ENCODE data around the gene MAPT.
"Not testable (repeated sequence)": the region's sequence is repeated elsewhere in the genome, so short reads cannot be mapped to it uniquely, and the experiment has no call there.

MAPT gene

DNA sequence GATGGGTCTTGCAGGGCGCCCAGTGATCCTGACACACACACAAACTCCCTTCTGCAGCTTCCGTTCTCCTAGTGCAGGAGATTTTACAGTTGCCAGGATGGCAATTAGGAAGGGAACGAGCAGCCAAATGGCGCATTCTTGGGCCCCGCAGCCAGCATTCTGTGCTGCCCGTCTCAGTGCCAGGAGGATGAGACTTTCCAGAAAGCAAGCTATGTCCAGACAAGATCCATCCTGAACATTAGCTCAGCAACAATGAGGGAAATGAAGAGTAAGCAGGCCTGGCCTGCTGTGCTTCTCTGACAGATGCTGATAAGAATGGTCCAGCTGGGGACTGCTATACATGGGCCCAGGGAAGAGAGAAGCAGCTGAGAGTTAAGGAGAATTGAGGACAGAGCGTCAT is 33.2 kb upstream of the MAPT start:
- no peak for DNase-seq

DNA sequence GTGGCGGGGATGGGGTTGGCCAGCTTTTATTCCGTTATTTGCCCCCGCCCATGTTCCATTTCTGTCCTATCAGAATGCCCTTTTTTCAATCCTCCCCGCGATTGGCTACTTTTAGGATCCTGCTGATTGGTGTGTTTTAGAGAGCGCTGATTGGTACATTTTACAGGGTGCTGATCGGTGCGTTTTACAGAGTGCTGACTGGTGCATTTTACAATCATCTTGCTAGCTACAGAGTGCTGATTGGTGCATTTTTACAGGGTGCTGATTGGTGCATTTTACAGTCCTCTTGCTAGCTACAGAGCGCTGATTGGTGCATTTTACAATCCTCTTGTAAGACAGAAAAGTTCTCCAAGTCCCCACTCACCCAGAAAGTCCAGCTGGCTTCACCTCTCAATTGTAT is 32.2 kb upstream of the MAPT start:
- DNase-seq = not testable (repeated sequence)

DNA sequence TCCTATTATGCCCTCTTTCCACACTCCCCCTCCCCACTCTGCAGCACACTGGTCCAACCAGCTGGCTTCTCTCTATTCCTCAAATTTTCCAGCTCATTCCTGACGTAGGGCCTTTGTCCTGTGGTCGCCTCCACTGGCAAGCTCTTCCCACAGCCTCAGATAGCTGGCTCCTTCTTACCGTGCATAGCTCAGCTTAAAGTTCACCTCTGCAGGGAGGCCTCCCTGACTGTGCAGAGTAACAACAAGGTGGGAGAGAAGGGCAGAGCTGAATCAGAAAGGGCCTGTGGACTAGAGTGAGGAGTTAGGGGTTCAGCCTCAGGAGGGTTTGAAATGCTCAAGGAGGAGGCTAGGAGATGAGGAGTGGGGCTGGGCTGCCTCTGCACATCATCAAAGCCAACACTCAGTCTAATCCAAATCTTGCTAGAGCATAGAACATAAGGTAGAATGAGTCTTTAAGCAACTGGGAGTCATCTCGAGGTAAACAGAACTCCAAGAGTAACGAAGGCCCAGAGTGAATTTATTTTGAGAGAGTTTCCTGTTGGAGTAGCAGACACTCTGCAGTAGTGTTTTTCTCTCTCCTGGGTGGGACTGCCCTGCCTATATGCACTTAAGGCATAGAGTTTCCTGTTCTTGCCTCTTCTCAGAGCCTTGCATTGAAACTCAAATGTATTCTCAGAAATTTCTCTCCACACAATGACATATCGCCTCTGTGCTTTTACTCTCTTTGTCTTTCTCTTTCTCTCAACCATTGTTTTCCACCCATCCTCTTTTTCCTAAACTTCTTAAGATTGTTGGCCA is 30.3 kb upstream of the MAPT start:
- no peak for DNase-seq

DNA sequence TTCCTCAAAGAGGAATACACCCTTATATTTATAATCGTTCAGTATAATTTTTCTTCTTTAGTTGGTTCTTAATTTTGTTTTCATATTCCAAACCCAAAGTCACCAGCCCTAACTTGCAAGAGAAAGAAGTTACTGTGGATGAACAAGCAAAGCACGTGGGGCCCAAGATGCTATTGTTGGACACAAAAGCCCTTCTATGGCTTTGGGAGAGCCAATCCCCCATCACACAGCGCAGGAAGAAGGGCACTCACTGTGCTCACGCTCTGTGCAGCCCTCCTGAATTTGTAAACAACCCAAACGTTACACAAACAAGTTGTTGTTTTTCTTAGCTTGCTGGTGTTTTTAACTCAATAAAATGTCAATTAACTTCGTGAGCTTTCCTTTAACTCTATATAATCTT is 27.2 kb upstream of the MAPT start:
- DNase-seq = peak in 43 of 58 donors; percentile 5 to 84 (median 51)

DNA sequence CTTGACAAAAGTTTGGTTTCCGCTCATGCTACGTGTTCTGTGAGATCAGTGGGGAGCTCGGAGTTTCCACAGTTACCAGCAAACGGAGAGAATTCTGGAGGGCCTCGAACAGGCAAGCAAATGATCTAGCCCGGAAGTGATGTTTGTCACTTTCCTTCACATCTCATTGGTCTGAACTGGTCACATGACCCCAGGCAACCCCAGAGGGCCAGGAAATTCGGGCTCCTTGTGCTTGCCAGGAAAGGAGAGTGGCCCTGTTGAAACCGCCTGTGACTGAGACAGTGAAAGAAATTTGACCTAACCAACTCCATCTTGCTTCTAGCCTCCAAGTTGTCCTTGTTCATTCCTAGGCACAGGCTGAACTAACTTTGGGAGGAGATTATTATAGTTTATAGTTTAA is 26.7 kb upstream of the MAPT start:
- peak in 4 of 58 donors; percentile 17 to 30 (median 24) for DNase-seq

DNA sequence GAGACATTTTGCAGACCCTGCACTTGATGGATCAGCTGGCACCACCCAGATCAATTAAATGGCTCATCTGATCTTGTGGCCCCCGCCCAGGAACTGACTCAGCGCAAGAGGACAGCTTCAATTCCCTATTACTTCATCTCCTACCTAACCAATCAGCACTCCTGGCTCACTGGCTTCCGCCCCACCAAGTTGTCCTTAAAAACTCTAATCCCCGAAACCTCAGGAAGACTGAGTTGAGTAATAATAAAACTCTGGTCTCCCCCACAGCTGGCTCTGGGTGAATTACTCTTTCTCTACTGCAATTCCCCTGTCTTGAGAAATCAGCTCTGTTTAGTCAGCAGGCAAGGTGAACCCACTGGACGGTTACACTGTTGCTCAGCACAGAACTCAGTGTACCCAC is 26.1 kb upstream of the MAPT start:
- DNase-seq = no peak

DNA sequence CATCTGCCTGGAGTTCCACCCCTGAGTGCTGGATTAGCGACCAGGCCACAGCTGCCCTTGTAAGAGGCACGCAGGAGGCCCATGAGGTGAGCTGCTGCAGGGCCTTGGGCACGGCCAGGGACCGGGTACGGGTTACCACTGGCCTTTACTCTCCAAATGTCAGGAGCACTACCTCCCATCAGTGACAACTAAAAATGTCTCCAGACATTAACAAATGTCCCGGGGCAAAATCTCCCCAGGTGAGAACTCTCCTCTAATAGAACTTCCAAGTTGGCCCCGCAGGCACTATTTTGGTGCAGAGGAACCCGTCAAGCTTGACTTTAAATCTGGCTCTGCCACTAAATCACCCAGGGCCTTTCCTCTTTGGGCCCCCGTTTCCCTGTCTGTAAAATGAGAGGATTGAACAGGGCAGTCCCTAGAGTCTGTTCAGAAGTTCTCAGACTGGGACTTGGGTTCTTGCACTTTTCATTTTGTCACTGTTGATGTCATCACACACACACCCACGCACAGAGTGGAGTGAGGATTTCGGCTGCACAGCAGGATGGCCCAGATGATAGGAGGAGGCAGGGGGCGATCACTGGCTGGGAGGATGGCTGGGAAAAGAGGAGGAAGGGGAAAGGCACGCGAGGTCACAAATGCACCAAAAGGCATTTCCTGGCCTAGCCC is 24.5 kb upstream of the MAPT start:
- DNase-seq = no peak

DNA sequence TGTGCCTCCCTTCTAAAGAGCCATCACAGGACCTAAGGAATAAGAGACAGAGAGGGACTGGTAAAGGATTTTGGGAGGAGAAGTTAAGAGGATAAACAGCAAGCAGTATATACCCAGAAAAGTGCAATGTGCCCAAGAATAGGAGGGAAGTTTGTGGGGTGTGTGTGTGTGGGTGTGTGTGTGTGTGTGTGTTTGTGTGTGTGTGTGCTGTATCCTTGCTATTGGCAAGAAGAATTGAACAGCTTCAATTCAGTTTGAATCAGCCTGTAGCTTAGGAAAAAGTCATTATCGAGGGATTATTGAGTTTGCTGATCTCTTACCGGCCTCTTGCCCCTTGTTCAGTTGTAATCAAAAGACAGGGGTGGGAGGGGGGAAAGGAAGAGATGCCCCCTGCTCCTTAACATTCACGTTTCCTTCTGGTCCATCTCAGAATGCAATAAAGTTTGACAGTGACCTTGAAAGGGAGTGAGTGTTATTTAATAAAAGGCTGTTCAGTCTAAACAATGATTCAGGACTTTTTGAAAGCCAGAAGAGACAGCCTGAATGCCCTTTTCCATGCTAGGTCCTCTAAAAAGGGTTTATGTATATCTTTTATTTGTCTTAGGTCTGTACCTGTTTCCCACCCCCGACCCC is 23.9 kb upstream of the MAPT start:
- DNase-seq = no peak

DNA sequence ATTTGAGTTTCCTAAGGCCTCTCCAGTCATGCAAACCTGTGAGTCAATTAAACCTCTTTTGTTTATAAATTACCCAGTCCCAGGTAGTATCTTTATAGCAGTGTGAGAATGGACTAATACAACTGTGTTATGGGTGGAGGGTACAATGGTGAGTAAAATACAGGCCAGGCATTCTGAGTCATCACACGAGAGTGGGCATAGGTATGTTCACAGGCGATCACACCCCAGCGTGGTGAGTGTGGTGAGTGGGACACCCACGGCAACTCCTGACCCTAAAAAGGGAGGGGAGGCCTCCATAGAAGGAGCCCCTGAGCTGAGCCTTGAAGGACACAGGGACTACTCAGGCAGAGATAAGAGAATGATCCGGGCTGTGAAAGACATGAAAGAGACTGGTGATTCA is 22.6 kb upstream of the MAPT start:
- DNase-seq = no peak

DNA sequence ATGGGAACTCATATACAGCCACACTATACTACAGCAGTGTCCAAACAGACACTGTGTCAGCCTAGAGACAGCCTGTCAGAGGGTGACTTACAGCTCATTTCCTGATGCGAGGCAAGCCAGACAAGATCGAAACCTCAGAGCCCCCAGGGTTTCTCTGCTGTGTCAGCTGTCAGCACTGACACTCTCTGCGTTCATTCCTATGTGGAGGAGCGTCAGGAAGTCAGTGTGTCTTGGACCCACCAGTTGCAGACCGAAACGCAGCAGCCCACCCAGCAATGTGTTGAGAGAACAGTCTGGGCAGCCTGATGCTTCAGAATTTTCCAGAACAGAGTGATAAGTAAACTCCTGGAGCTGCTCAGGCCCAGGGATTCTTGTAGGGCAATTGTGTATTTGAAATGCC is 20.6 kb upstream of the MAPT start:
- no peak for DNase-seq

DNA sequence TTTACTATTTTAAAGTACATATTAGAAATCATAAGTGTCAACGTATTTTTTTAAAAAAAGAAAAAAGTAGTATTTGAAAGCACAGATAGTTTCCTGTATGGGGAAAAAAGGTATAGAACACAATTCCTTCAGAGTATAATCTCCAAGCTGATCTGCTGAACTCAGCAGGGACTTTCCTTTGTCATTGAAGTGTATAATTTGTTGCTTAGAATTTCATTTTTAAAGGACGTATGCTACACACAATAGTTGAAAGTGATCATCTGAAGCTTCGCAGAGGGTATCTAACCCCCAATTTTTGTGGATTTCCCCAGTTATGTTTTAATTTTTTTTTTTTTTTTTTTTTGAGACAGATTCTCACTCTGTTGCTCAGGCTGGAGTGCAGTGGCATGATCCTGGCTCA is 20.2 kb upstream of the MAPT start:
- DNase-seq = no peak

DNA sequence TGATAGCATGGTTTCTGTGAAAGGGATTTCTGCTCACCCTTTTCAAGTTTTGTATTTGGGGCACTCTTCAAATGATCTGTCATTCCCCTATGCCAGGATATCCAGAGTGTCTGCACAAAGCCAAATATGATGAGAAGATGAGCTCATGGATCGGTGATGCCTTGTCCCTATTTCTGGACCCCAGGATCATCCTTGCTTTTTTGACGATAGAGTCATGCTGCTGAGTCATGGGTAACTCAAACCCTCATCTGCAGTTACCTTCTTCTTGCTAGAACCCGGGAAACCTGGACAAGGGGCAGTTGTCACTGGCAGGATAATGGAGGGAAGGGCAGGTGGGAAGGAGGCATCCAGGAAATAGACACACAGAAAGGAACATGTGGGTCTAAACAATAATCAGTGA is 17.8 kb upstream of the MAPT start:
- DNase-seq = no peak

DNA sequence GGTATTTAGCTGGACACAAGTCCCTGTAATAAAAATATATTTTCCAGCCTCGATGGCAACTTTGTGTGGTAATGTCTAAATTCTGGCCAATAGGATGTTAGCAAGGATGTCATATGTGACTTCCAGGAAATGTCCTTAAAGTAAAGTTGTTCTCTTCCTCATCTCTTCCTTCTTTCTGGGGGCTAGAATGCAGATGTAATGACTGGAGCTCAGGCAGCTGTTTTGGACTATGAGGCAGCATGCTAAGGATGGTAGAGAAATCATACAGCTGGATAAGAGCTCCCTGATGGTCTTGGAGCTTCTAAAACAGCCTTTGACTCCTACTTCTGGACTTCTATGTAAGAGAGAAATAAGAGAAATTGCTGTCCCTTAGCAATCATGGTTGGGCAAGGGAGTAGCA is 16.9 kb upstream of the MAPT start:
- DNase-seq = no peak

DNA sequence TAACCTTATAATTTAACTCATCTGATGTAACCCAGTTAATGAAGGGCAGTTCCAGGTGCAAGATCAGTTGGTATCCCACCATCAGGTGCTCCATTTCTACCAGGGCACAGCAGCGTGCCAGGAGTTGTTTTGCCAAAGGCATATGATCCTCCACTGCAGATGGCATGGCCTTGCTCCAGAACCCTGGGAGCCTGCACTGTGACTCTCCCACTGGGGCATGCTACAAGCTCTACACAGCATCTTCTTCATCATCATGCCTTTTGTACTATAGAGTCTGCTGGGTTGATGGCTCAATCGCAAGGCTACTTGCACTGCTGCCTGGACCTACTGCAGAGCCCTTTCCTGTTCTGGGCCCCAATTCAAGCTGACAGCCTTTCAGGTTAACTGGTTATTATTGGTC is 11.3 kb upstream of the MAPT start:
- no peak for DNase-seq

DNA sequence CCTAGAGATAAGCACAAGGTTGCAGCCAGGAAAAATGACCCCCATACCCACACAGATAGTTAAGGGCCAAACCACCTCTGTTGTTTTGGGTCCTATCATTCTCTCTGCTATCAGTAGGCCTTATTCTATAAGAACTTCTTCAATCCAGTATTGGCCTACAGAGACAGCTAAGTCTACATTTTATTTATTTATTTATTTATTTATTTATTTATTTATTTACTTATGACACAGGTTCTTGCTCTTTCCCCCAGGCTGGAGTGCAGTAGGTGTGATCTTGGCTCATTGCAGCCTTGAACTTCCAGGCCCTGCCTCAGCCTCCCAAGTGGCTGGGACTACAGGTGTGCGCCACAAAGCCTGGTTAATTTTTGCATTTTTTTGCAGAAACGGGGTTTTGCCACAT is 7.5 kb upstream of the MAPT start:
- DNase-seq = no peak

DNA sequence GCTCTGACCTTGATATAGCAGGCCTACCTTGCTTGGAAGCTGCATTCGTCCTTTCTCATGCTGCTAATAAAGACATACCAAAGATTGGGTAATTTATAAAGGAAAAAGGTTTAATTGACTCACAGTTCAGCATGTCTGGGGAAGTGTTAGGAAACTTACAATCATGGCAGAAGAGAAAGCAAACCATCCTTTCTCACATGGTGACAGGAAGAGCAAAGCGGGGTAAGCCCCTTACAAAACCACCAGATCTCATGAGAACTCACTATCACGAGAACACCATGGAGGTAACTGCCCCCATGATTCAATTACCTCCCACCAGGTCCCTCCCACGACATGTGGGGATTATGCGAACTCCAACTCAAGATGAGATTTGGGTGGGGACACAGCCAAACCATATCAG is 6.0 kb upstream of the MAPT start:
- DNase-seq = no peak

DNA sequence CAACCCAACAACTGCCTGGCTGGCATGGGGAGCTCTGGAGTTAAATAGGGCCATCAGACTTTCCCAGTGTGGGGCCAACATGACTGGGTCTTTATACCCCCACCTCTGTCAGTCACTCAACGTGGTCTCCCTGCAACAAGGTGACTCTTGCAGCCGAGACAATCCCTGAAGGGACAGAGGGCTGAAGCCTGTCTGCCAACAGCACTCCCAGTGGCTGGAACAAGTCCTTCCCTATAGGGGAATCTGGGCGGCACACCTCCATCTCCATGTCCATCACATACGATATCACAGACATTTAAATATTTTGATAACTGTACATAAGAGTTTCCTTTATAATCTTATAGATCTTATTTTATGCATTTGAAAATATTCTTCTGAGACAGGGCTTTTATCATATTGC is 4.8 kb upstream of the MAPT start:
- no peak for DNase-seq

DNA sequence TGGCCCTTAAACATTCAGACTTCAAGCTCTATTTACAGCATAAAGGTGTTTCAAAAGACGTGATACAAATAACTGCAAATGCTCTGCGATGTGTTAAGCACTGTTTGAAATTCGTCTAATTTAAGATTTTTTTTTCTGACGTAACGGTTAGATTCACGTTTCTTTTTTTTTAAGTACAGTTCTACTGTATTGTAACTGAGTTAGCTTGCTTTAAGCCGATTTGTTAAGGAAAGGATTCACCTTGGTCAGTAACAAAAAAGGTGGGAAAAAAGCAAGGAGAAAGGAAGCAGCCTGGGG is 681 bp upstream of the MAPT start:
- no peak for DNase-seq

DNA sequence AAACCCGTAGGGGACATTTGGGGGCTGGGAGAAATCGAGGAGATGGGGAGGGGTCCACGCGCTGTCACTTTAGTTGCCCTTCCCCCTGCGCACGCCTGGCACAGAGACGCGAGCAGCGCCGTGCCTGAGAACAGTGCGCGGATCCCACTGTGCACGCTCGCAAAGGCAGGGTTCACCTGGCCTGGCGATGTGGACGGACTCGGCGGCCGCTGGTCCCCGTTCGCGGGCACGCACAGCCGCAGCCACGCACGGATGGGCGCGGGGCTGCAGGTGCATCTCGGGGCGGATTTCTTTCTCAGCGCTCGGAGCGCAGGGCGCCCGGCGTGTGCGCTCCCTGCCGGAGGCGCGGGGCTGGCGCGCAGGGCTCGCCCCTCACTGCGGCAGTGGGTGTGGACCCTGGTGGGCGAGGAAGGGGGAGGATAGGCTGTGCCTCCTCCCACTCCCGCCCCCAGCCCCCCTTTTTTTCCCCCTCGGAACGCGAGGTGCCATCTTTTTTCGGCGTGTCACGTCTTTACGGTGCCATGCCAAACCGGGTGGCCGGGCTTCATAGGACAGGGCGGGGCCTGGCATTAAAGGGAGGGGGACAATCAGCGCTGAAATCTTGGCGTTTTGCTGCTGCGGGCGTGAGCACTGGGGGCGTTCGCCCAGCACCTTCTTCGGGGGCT is 1.1 kb downstream of the MAPT start:
- peak in 53 of 58 donors; percentile 11 to 80 (median 59) for DNase-seq

DNA sequence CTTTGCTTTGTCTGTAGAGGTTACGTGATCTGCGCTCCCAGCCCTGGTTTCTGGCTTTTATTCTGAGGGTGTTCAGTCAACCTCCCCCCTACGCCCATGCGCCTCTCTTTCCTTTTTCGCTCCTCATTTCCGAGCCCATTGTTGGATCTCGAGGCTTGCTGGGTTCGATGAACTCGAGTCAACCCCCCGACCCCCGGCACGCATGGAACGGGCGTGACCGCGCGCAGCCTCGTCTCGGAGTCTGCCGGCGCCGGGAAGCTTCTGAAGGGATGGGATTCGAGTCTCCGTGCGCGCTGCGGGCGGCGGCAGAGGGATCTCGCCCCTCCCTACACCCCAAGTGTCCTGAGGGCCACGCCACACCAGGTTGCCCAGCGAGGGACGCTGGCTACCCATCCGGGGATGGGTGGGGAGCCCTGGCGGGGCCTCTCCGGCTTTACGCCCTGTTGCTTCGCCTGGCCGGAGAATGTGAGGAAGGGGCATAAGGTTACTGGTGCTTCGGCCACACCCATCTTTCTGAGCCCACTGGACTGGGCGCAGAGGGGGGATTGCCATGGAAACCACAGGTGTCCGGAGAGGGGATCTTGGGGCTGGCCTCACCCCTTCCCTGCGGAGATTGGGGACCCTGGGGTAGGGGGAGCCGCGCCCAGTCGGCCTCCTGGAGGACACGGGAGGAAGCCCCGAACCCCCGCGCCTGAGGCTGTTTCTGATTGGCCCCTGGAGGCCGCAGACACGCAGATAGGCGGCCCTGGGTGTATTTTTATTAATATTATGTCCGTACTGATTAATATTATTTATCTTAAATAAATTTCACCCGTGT is 1.8 kb downstream of the MAPT start:
- peak in 18 of 58 donors; percentile 13 to 71 (median 52) for DNase-seq

Measured in anterior cingulate cortex (tissue), 58 donors.